Lower lobe of right lung (tissue), 2 donors: Measurements from ENCODE around the gene NEU1. TPM values are rescaled to one million over a fixed set of nuclear protein-coding genes. Genes with fewer than 3 reads are reported as not detected.
"Not testable (repeated sequence)": the region's sequence is repeated elsewhere in the genome, so short reads cannot be mapped to it uniquely, and the experiment has no call there.

Experiments used
- ATAC-seq, 2 donors: fragments of 200-7000 bp; cut with Tn5 transposase; one replicate each; pipeline ENCODE4 v1.9.1; 2020 to 2022; ENCODE audit warnings: mild to moderate bottlenecking in 2 of 2, moderate library complexity in 2 of 2
- DNase-seq: peaks from one replicate; pipeline ENCODE4 v3.0.0-alpha.2; 2020
- H3K27ac ChIP-seq: fragments of 200-600 bp; one replicate; pipeline ENCODE4 v1.8.0; 2022
- H3K27me3 ChIP-seq: fragments of 200-600 bp; one replicate; pipeline ENCODE4 v1.8.0; 2022; ENCODE audit warnings: low read depth
- H3K36me3 ChIP-seq: fragments of 200-600 bp; one replicate; pipeline ENCODE4 v1.8.0; 2022; ENCODE audit warnings: mild to moderate bottlenecking
- H3K4me1 ChIP-seq: fragments of 200-600 bp; one replicate; pipeline ENCODE4 v1.8.0; 2022
- H3K4me3 ChIP-seq: fragments of 200-600 bp; one replicate; pipeline ENCODE4 v1.8.0; 2022; ENCODE audit warnings: mild to moderate bottlenecking
- H3K9me3 ChIP-seq: fragments of 200-600 bp; one replicate; pipeline ENCODE4 v1.8.0; 2022
- CTCF ChIP-seq: fragments of 200-600 bp; IDR thresholded peaks from one replicate; pipeline ENCODE4 v1.8.0; 2022; ENCODE audit warnings: antibody characterized with exemption, mild to moderate bottlenecking
- intact Hi-C: fragments of 100-400 bp; cut with DNase I; formaldehyde crosslinking; loops from one replicate; pipeline ENCODE4 v1.11.0; 2022
- long read RNA-seq: library from polyadenylated mRNA; unstranded; transcript quantifications from one replicate; pipeline ENCODE4 v2.0.0, GENCODE V29; 2021
- total RNA-seq: library from RNA; stranded (reverse); fragmentation: NEBNext Ultra II Directional; extraction: Animal tissue kit (Norgen Biotek cat#: 25700); gene quantifications from one replicate; pipeline ENCODE4 v1.2.1, GENCODE V29; 2021
- donor health status: DM: no; HTN: yes; CAD: no; lungs with severe emphysema.

Gene NEU1
- total RNA-seq = 70.5 TPM
- long read RNA-seq, full-length matches to known transcripts = 154 of 193 reads
- long read RNA-seq, partial matches to known transcripts = 33 of 193 reads
- long read RNA-seq, other reads (novel, unspliced or antisense) = 6 of 193 reads

- H3K36me3 ChIP-seq = peaks cover 38% of the 10 kb centered on the region
- peaks cover 25% of the 10 kb centered on the region for H3K4me1 ChIP-seq
- ATAC-seq = peak; percentile 98 to 99
- DNase-seq = peak; percentile 100
- peak within 1 kb of the TSS; percentile 84 for H3K4me3 ChIP-seq
- H3K27me3 ChIP-seq = no peaks in the 10 kb centered on the region
- H3K27ac ChIP-seq = peak within 1 kb of the TSS; percentile 86
- TF ChIP-seq CTCF = no peak
- H3K9me3 ChIP-seq = no peaks in the 10 kb centered on the region
- intact Hi-C loops = no loop called here
These were observed at the start of gene NEU1 for GRCh38 chr6:31862344-31863235. TSS of gene NEU1 (minus strand) at chr6:31862821. CDS start at chr6:31862776, 45 bp downstream.

DNA sequence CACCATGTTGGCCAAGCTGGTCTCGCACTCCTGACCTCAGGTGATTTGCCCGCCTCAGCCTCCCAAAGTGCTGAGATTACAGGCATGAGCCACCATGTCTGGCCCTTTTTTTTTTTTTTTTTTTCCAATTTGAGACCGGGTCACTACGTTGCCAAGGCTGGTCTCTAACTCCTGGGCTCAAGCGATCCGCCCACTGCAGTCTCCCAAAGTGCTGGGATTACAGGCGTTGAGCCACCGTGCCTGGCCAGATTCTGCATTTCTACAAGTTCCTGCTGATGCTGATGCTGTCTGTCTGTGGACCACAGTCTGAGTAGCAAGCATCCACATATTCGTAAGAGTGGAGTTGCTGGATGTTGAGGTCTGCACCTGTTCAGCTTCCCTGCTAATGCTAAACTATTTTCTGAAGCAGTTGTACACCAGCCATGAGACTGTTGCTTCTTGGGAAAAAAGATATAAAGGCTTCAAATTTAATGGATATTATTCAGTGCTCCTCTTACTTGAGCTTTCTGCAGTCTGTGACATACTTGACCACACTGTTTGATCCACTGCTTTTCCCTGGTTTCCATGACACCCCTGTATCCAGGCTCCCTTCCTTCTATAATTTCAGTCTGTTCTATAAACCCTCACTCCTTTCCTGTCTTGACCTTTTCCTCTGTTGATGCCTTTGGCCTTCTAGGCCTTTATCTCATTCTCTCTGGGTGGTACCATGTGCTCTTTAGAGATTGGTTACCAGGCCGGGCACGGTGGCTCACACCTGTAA lies 49.4 kb upstream of the NEU1 start:
- no peak for ATAC-seq
- no peaks in the 10 kb centered on the region for H3K36me3 ChIP-seq
- no peaks in the 10 kb centered on the region for H3K27me3 ChIP-seq

DNA sequence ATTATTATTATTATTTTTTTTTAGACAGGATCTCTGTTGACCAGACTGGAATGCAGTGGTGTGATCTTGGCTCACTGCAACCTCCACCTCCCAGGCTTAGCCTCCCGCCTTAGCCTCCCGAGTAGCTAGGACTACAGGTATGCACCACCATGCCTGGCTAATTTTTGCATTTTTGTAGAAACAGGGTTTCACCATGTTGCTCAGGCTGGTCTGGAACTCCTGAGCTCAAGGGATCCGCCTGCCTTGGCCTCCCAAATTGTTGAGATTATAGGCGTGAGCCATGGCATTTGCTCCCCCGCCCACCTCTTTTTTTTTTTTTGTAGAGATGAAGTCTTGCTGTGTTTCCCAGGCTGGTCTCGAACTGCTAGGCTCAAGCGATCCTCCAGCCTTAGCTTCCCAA lies 46.7 kb upstream of the NEU1 start:
- ATAC-seq, DNase-seq, H3K36me3 ChIP-seq, intact Hi-C loops, H3K27ac ChIP-seq, H3K27me3 ChIP-seq, H3K4me3 ChIP-seq, H3K9me3 ChIP-seq: not testable (repeated sequence)
- H3K4me1 ChIP-seq = peaks cover 13% of the 10 kb centered on the region

More for the DNA sequence above, 49.4 kb upstream of the NEU1 start:
- Histone ChIP-seq H3K4me1 (peaks cover 7% of the 10 kb centered on the region), H3K27ac (no peak overlapping the region), H3K4me3 (no peak overlapping the region), H3K9me3 (no peaks in the 10 kb centered on the region)
- TF ChIP-seq CTCF = no peak
- DNase-seq = no peak
- intact Hi-C loops = no loop called here

- intact Hi-C loops = no loop called here
- H3K4me1 ChIP-seq = peaks cover 13% of the 10 kb centered on the region
- ATAC-seq (no peak), DNase-seq (no peak)
- no peaks in the 10 kb centered on the region for H3K36me3 ChIP-seq
- no peak for TF ChIP-seq CTCF
- H3K27me3 ChIP-seq = no peaks in the 10 kb centered on the region
- H3K9me3 ChIP-seq = no peaks in the 10 kb centered on the region
- no peak overlapping the region for H3K4me3 ChIP-seq
- no peak overlapping the region for H3K27ac ChIP-seq
These were observed 46.2 kb upstream of the NEU1 start for GRCh38 chr6:31908791-31909190.

- intact Hi-C loops, ATAC-seq, DNase-seq, H3K9me3 ChIP-seq, H3K36me3 ChIP-seq, H3K4me3 ChIP-seq, H3K27ac ChIP-seq, H3K27me3 ChIP-seq: not testable (repeated sequence)
- H3K4me1 ChIP-seq = peaks cover 13% of the 10 kb centered on the region
These were observed 45.6 kb upstream of the NEU1 start for GRCh38 chr6:31908255-31908654.

DNA sequence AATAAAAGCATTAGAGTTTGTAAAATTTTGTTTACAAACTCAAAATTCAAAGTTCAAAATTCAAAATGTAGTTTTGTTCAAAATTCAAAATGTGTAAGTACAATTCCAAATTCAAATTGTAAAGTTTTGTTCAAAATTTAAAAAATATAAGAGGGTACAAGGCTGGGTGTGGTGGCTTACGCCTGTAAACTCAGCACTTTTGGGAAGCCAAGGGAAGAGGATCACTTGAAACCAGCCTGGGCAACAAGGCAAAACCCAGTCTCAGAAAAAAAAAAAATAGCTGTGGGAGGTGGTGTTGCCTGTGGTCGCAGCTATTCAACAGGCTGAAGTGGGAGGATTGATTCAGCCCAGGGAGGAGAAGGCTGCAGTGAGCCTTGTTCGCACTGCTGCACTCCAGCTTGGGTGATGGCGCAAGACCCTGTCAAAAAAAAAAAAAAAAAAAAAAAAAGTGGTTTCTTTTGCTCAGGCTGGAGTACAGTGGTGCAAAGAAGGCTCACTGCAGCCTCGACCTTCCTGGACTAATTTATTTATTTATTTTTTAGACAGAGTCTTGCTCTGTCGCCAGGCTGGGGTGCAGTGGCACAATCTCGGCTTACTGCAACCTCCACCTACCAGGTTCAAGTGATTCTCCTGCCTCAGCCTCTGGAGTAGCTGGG lies 44.7 kb upstream of the NEU1 start:
- no peak for DNase-seq
- H3K4me3 ChIP-seq = no peak overlapping the region
- intact Hi-C loops = no loop called here
- H3K27me3 ChIP-seq = no peaks in the 10 kb centered on the region
- H3K4me1 ChIP-seq = peaks cover 21% of the 10 kb centered on the region
- no peaks in the 10 kb centered on the region for H3K36me3 ChIP-seq
- peak; percentile 81 to 86 for ATAC-seq
- no peaks in the 10 kb centered on the region for H3K9me3 ChIP-seq
- TF ChIP-seq CTCF = no peak
- no peak overlapping the region for H3K27ac ChIP-seq

DNA sequence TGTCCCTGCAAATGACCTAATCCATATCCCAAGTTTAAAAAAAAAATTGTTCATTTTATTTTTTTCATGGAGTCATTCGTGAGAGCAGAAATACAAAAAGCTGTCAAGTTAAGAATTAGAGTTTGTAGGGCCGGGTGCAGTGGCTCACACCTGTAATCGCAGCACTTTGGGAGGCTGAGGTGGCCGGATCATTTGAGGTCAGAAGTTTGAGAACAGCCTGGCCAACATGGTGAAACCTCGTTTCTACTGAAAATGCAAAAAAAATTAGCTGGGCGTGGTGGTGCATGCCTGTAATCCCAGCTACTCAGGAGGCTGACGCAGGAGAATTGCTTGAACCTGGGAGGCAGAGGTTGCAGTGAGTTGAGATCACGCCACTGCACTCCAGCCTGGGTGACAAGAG lies 44.1 kb upstream of the NEU1 start:
- H3K9me3 ChIP-seq, H3K36me3 ChIP-seq, DNase-seq, H3K27me3 ChIP-seq, ATAC-seq, intact Hi-C loops, H3K4me3 ChIP-seq: not testable (repeated sequence)
- Histone ChIP-seq H3K4me1 (peaks cover 22% of the 10 kb centered on the region), H3K27ac (peak overlapping the region; percentile 18)
